SK-N-SH (cell line): ENCODE results near the gene ARHGEF7. TPM values are rescaled to one million over a fixed set of nuclear protein-coding genes. Genes with fewer than 3 reads are reported as not detected.

Experiments used
- CTCF ChIA-PET: fragments of 300-600, 350-600 bp; formaldehyde crosslinking; extraction: SDS; loops from one replicate; lab custom pipeline; 2021; lab: Yijun Ruan, JAX
- POLR2A ChIA-PET: fragments of 350-600 bp; sonication (Branson Sonifier 250); formaldehyde crosslinking; extraction: SDS; loops from one replicate; lab custom pipeline; 2020; ENCODE audit warnings: antibody characterized with exemption, inconsistent platforms; lab: Yijun Ruan, JAX
- DNase-seq: peaks from one replicate; pipeline ENCODE4 v3.0.0; 2012
- H2AFZ ChIP-seq: fragments of 200-600 bp; sonication (generic); 2 replicates; pipeline ENCODE4 v1.8.1; 2016; ENCODE audit warnings: antibody characterized with exemption, mild to moderate bottlenecking, low read depth
- H3F3A ChIP-seq: fragments of 200-600 bp; sonication (generic); replicated peaks from 2 replicates; pipeline ENCODE3; 2016; ENCODE audit warnings: antibody characterized with exemption, mild to moderate bottlenecking; ENCODE audit not compliant: insufficient read depth
- H3K27ac ChIP-seq, 2 experiments: fragments of 200-500 bp in 1 of 2; fragments of 200-600 bp in 1 of 2; sonication (Bioruptor generic) in 1 of 2; sonication (generic), shearing (Covaris generic) in 1 of 2; 2 replicates each; pipeline versions ENCODE4 v1.5.1 to v1.6.1; 2014 to 2016; ENCODE audit warnings: low read depth in 2 of 2, inconsistent platforms in 1 of 2, low read length in 1 of 2, mild to moderate bottlenecking in 1 of 2, mixed read lengths in 1 of 2
- H3K27me3 ChIP-seq: fragments of 200-600 bp; sonication (generic), shearing (Covaris generic); 2 replicates; pipeline ENCODE4 v1.6.1; 2016; ENCODE audit warnings: mixed run types; ENCODE audit not compliant: insufficient read depth
- H3K36me3 ChIP-seq, 2 experiments: fragments of 200-500 bp in 1 of 2; fragments of 200-600 bp in 1 of 2; sonication (Bioruptor generic) in 1 of 2; sonication (generic) in 1 of 2; replicated peaks in 1 of 2; 2 replicates each; pipeline versions ENCODE3 to v1.5.1; 2014 to 2016; ENCODE audit warnings: low read length in 1 of 2, mild to moderate bottlenecking in 1 of 2; ENCODE audit not compliant: insufficient read depth in 2 of 2, control insufficient read depth in 1 of 2
- H3K4me1 ChIP-seq, 2 experiments: fragments of 200-500 bp in 1 of 2; fragments of 200-600 bp in 1 of 2; sonication (Bioruptor generic) in 1 of 2; sonication (generic), shearing (Covaris generic) in 1 of 2; 2 replicates each; pipeline versions ENCODE4 v1.5.1 to v1.6.1; 2014 to 2016; ENCODE audit warnings: low read depth in 1 of 2, low read length in 1 of 2, mixed run types in 1 of 2; ENCODE audit not compliant: insufficient read depth in 2 of 2, control insufficient read depth in 1 of 2
- H3K4me2 ChIP-seq: fragments of 200-600 bp; sonication (generic), shearing (Covaris generic); 2 replicates; pipeline ENCODE4 v1.6.1; 2017; ENCODE audit warnings: mixed run types
- H3K4me3 ChIP-seq, 2 experiments: fragments of 200-500 bp in 1 of 2; fragments of 200-600 bp in 1 of 2; sonication (Bioruptor generic) in 1 of 2; sonication (generic), shearing (Covaris generic) in 1 of 2; 2 replicates each; pipeline versions ENCODE4 v1.5.1 to v1.8.1; 2014 to 2016; ENCODE audit warnings: low read depth in 2 of 2, inconsistent platforms in 1 of 2, low read length in 1 of 2, mild to moderate bottlenecking in 1 of 2, mixed read lengths in 1 of 2, moderate library complexity in 1 of 2
- H3K79me2 ChIP-seq: fragments of 200-600 bp; sonication (generic); 2 replicates; pipeline ENCODE4 v1.8.1; 2017; ENCODE audit warnings: mild to moderate bottlenecking; ENCODE audit not compliant: insufficient read depth
- H3K9ac ChIP-seq: fragments of 200-600 bp; sonication (generic); 2 replicates; pipeline ENCODE4 v1.6.1; 2017; ENCODE audit warnings: mixed run types
- H3K9me2 ChIP-seq: fragments of 200-600 bp; sonication (generic); 2 replicates; pipeline ENCODE4 v1.6.1; 2017; ENCODE audit warnings: mixed run types
- H3K9me3 ChIP-seq: fragments of 200-600 bp; sonication (generic); 2 replicates; pipeline ENCODE4 v1.6.1; 2017; ENCODE audit warnings: mixed run types, mild to moderate bottlenecking, moderate library complexity
- H4K20me1 ChIP-seq: fragments of 200-600 bp; sonication (generic); 2 replicates; pipeline ENCODE4 v1.6.1; 2017; ENCODE audit warnings: mild to moderate bottlenecking, mixed run types; ENCODE audit not compliant: insufficient read depth
- CHD2 ChIP-seq: fragments of 150-350 bp; IDR thresholded peaks from 2 replicates; pipeline ENCODE4 v1.6.1; 2018; ENCODE audit warnings: low read length; ENCODE audit not compliant: partially characterized antibody
- ELF1 ChIP-seq: IDR thresholded peaks from 2 replicates; pipeline ENCODE4 v1.4.0; 2012
- FOSL2 ChIP-seq: IDR thresholded peaks from 2 replicates; pipeline ENCODE4 v1.4.0; 2012; ENCODE audit warnings: low read depth, mild to moderate bottlenecking, moderate library complexity, borderline replicate concordance
- FOXJ3 ChIP-seq: sonication (generic); formaldehyde crosslinking; IDR thresholded peaks from 2 replicates; pipeline ENCODE4 v1.5.1; 2020; ENCODE audit warnings: mild to moderate bottlenecking, missing genetic modification reagents
- GATA2 ChIP-seq: sonication (generic); formaldehyde crosslinking; IDR thresholded peaks from 2 replicates; pipeline ENCODE4 v1.5.0; 2020; ENCODE audit warnings: mild to moderate bottlenecking, missing genetic modification reagents
- MAX ChIP-seq: IDR thresholded peaks from 2 replicates; pipeline ENCODE4 v1.4.0; 2012; ENCODE audit warnings: low read depth
- MEF2A ChIP-seq: IDR thresholded peaks from 2 replicates; pipeline ENCODE4 v1.4.0; 2012; ENCODE audit warnings: low read depth, borderline replicate concordance
- NFIC ChIP-seq: IDR thresholded peaks from 2 replicates; pipeline ENCODE4 v1.4.0; 2012; ENCODE audit warnings: borderline replicate concordance
- PBX3 ChIP-seq: IDR thresholded peaks from 2 replicates; pipeline ENCODE4; 2012
- RAD21 ChIP-seq: IDR thresholded peaks from 2 replicates; pipeline ENCODE4 v1.6.1; 2012; ENCODE audit warnings: mild to moderate bottlenecking, low read length
- RFX5 ChIP-seq: IDR thresholded peaks from 2 replicates; pipeline ENCODE4 v1.6.1; 2012; ENCODE audit warnings: mild to moderate bottlenecking, improper control_type of control experiment, low read length
- SMC3 ChIP-seq: IDR thresholded peaks from 2 replicates; pipeline ENCODE4 v1.6.1; 2012; ENCODE audit warnings: low read depth, low read length, improper control_type of control experiment
- TCF12 ChIP-seq: IDR thresholded peaks from 2 replicates; pipeline ENCODE4 v1.4.0; 2012
- USF1 ChIP-seq: IDR thresholded peaks from 2 replicates; pipeline ENCODE4 v1.4.0; 2012; ENCODE audit warnings: low read depth, borderline replicate concordance
- ZBTB33 ChIP-seq: IDR thresholded peaks from 2 replicates; pipeline ENCODE4 v1.4.0; 2012; ENCODE audit warnings: low read depth, borderline replicate concordance
- WGBS: methylation state at CpG from one replicate; pipeline ENCODE4 v1.1.6; 2017; ENCODE audit warnings: low lambda C conversion rate; 5-methylcytosine and 5-hydroxymethylcytosine counted together
- polyA plus RNA-seq, 3 experiments: library from polyadenylated mRNA; depleted of rRNA; stranded (reverse); fragments of >200 nt; gene quantifications; 2 replicates each; pipeline ENCODE4 v1.2.3, GENCODE V29; 2012

The ARHGEF7 gene
- polyA plus RNA-seq, 1 of the 3 experiments (the other 2 are of a cell fraction) = 21.6 TPM

- no peaks in the 10 kb centered on the region for H3K9me3 ChIP-seq
- H3K9me2 ChIP-seq = no peaks in the 10 kb centered on the region
- no peak for DNase-seq
- ChIA-PET CTCF (interaction anchor here (1.1 to 2.0 kb wide), 4 partner anchors 9 to 215 kb away, joined by 4 read pairs; no protein-coding TSS in a partner anchor), POLR2A (no interaction called here)
- no peaks in the 10 kb centered on the region for H4K20me1 ChIP-seq
- no peak overlapping the region for H3K4me2 ChIP-seq
- 0 out of 2 replicates have a peak, but pooled peaks cover 3% of the 10 kb centered on the region for H3K79me2 ChIP-seq
- TF ChIP-seq FOSL2 = no peak
- no peak for TF ChIP-seq RFX5
- no peak for TF ChIP-seq FOXJ3 (CRISPR knock-in tag)
- no peak for TF ChIP-seq TCF12
- TF ChIP-seq CHD2 = no peak
- no peak for TF ChIP-seq MAX
- no peak for TF ChIP-seq RAD21
- no peak for TF ChIP-seq PBX3
- no peak for TF ChIP-seq ELF1
- TF ChIP-seq GATA2 (CRISPR knock-in tag) = no peak
- no peak for TF ChIP-seq MEF2A
- TF ChIP-seq SMC3 = no peak
- no peak for TF ChIP-seq USF1
- no peak for TF ChIP-seq NFIC
- no peak for TF ChIP-seq ZBTB33
- H3K27me3 ChIP-seq = no peaks in the 10 kb centered on the region
- H3K4me1 ChIP-seq = peaks cover 7 to 12% of the 10 kb centered on the region in 2 experiments; a peak in 2 of 4 replicates
- peaks cover 22 to 84% of the 10 kb centered on the region in 2 experiments for H3K36me3 ChIP-seq
- WGBS = 91% methylated on average over 8 of the region's 10 CpGs
- H3F3A ChIP-seq = no peaks in the 10 kb centered on the region
- peak overlapping the region in 1 of 2 experiments; percentile 23; a peak in 2 of 4 replicates for H3K27ac ChIP-seq
- no peak overlapping the region for H3K9ac ChIP-seq
- H2AFZ ChIP-seq = no peak overlapping the region
- no peak overlapping the region for H3K4me3 ChIP-seq
These were observed 166.7 kb downstream of the ARHGEF7 start for GRCh38 chr13:111281751-111282311.
